T-helper 22 cell (primary cell): Measurements from ENCODE around the gene THEM4.
"Not testable (repeated sequence)": the region's sequence is repeated elsewhere in the genome, so short reads cannot be mapped to it uniquely, and the experiment has no call there.

Experiments
- DNase-seq: peaks from one replicate; pipeline ENCODE4 v3.0.0-alpha.2; 2020; ENCODE audit warnings: low read depth

THEM4 gene

GRCh38 chr1:151893176-151893924, 16.0 kb downstream of the THEM4 start:
- DNase-seq = no peak

GRCh38 chr1:151892190-151892589, 17.1 kb downstream of the THEM4 start:
- no peak for DNase-seq

GRCh38 chr1:151891512-151891911, 17.8 kb downstream of the THEM4 start:
- no peak for DNase-seq

- DNase-seq = no peak
These were observed 20.2 kb downstream of the THEM4 start for GRCh38 chr1:151888972-151889570.

- no peak for DNase-seq
These were observed 22.3 kb downstream of the THEM4 start for GRCh38 chr1:151887028-151887427.

- DNase-seq = no peak
These were observed 23.8 kb downstream of the THEM4 start for GRCh38 chr1:151885479-151885878.

- not testable (repeated sequence) for DNase-seq
These were observed 24.4 kb downstream of the THEM4 start for GRCh38 chr1:151884879-151885278.

- not testable (repeated sequence) for DNase-seq
These were observed 24.9 kb downstream of the THEM4 start for GRCh38 chr1:151884445-151884844.

GRCh38 chr1:151883898-151884297, 25.4 kb downstream of the THEM4 start:
- DNase-seq = not testable (repeated sequence)

- DNase-seq = not testable (repeated sequence)
These were observed 26.4 kb downstream of the THEM4 start for GRCh38 chr1:151882918-151883317.

- no peak for DNase-seq
These were observed 26.8 kb downstream of the THEM4 start for GRCh38 chr1:151882466-151882865.

GRCh38 chr1:151881479-151881878, 27.8 kb downstream of the THEM4 start:
- DNase-seq = no peak

GRCh38 chr1:151875419-151876097, 33.8 kb downstream of the THEM4 start:
- no peak for DNase-seq

GRCh38 chr1:151872776-151873175, 36.5 kb downstream of the THEM4 start:
- not testable (repeated sequence) for DNase-seq

GRCh38 chr1:151871284-151872030, 37.9 kb downstream of the THEM4 start:
- no peak for DNase-seq

- DNase-seq = no peak
These were observed 40.8 kb downstream of the THEM4 start for GRCh38 chr1:151868486-151868885.

GRCh38 chr1:151867765-151868411, 41.4 kb downstream of the THEM4 start:
- DNase-seq = no peak

- DNase-seq = no peak
These were observed 42.0 kb downstream of the THEM4 start for GRCh38 chr1:151867321-151867720.

GRCh38 chr1:151864411-151864810, 44.9 kb downstream of the THEM4 start:
- no peak for DNase-seq

GRCh38 chr1:151862604-151863003, 46.7 kb downstream of the THEM4 start:
- no peak for DNase-seq

- DNase-seq = no peak
These were observed 48.7 kb downstream of the THEM4 start for GRCh38 chr1:151860504-151861187.
